GM10266 (cell line): Measurements from ENCODE around the gene TBC1D22A.

ENCODE experiments used
- DNase-seq: peaks from one replicate; pipeline ENCODE4 v3.0.0; 2012; ENCODE audit errors: extremely low spot score
- TF ChIP-seq, protein P1 (sequence below): IDR thresholded peaks from 2 replicates; pipeline ENCODE4 v1.5.1; 2012; ENCODE audit warnings: mild to moderate bottlenecking, low read depth; ENCODE audit not compliant: control insufficient read depth, insufficient read depth; ENCODE audit errors: missing control alignments

TBC1D22A gene

DNA sequence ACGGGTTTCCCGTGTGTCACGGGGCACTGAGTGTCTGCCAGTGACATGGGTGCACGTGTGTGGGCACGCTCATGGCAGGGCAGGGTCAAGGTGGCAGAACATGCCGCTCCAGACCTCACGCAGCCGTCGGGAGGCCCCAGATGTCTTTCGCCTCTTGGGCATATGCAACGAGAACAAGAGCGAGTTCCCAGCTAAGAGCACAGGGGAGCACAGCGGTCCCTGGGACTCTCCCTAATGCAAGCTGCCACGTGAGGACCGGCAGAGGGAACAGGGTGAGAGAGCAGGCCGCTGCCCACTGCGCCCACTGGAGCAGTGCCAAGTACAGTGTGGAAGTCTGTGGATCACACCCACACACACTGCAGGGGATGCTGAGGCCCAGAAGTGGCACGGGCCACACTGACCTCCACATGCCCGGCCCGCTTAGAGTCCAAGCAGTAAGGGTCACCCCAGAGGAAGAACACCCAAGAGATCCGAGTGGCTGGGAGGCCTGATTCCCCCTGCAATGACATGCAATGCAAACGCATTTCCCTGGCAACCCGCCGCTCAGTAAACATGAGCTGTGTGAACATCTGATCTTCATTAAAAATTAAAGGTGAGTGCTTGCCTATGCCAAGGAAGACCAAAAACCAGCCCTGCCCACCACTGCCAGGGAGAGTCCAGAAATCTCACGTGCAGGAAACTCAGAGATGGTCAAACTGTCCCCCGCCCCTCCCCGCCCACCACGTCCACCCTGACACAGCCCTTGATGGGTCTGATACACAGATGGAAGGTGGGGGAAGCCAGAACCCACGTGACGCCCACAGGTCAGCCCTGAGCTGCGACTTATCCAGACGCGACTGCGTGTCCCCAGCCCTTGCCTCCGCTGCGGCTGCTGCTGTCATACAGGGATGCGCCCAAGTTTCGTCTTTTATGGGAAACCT is 36.1 kb upstream of the TBC1D22A start:
- no peak for DNase-seq
- TF ChIP-seq, protein P1, sequence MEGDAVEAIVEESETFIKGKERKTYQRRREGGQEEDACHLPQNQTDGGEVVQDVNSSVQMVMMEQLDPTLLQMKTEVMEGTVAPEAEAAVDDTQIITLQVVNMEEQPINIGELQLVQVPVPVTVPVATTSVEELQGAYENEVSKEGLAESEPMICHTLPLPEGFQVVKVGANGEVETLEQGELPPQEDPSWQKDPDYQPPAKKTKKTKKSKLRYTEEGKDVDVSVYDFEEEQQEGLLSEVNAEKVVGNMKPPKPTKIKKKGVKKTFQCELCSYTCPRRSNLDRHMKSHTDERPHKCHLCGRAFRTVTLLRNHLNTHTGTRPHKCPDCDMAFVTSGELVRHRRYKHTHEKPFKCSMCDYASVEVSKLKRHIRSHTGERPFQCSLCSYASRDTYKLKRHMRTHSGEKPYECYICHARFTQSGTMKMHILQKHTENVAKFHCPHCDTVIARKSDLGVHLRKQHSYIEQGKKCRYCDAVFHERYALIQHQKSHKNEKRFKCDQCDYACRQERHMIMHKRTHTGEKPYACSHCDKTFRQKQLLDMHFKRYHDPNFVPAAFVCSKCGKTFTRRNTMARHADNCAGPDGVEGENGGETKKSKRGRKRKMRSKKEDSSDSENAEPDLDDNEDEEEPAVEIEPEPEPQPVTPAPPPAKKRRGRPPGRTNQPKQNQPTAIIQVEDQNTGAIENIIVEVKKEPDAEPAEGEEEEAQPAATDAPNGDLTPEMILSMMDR, result no peak

DNA sequence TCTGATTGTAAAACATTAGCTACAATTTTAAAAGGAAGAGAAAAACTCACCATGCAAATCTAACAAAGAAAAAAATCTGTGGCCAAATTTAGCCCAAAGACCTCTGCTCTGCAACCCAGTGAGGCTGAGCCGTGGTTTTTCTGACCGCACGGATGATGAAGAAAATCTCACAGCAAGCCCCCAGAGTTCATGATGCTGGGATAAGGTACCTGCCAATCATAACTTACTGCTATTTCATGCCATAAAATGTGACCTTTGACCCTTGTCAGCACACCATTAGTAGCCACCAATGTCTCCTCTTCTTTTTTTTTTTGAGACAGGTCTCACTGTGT is 35.5 kb upstream of the TBC1D22A start:
- TF ChIP-seq, protein P1, result no peak

DNA sequence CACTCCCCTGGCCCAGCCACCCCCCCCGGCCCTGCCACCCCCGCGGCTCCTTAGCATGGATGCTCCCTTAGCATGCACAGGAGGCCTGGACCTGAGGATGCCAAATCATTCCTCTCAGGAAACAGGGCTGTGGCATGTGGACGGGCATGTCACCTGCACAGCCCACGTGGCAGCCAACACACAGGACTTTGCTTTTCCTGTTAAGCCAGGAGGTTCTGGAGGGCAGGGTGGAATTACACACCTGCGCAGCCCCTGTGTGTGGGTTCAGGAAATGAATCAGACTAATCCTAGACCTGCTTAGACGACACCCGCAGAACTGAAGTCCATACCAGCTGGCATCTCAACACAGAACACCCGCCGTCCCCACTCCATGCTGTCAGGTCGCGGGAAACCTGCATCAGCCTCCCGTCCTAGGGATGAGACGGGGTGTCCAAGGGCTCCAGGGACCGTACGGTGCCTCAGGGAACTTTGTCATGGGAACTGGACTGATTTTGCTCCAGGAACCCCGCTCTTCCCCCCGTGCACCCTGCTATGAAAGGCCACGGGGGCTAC is 34.6 kb upstream of the TBC1D22A start:
- DNase-seq, result no peak
- TF ChIP-seq, protein P1, result no peak

More for the DNA sequence above, 35.5 kb upstream of the TBC1D22A start:
- no peak for DNase-seq

DNA sequence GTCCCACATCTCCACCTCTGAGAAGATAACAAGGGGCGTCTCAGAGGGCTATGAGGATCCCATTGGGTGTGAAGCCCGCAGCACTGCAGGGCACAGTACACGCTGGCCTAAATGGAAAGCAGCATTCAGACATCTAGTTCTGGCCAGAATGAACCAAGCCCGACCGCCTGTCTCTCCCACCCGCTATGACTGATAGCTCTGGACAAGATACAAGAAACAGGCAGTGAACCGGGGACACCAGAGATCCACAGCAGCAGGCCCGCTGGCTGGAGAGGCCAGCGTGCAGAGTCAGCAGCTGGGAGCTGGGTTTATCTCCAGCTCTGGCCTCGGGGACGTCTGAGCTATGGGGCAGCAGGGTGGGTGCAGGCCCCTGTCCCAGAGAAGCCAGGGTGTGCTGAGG is 34.0 kb upstream of the TBC1D22A start:
- TF ChIP-seq, protein P1, result no peak
- no peak for DNase-seq

DNA sequence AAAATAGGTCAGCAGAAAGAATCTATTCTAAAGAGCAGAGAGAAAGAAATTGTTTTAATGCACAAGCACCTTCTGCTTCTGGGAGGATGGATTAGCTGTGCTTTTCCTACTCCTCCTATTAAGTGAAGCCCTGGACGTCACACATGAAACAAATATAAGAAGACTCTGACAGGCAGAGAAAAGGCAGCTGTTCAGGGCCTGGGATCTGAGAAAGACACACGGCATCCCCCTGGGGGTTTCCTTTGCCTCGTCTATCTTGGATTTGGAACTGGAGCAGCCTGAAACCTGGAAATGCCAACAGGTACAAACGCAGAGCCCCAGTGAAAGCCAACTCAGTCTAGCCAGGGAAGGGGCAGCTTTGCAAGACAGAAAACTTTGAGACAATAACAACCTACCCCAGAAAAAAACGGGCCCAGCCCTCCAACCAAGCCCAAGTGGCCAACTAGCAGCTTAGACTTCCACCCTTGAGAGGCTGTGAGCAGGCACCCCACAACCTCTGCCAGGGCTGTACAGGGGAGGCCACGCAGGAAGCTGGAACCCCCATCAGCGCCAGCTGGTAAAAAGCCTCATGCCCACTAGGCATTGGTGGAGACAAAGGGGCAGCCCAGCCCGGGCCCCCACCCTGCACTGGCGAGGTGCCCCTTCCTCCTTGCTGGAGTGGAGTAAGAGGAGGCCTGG is 31.7 kb upstream of the TBC1D22A start:
- TF ChIP-seq, protein P1, result no peak
- no peak for DNase-seq

DNA sequence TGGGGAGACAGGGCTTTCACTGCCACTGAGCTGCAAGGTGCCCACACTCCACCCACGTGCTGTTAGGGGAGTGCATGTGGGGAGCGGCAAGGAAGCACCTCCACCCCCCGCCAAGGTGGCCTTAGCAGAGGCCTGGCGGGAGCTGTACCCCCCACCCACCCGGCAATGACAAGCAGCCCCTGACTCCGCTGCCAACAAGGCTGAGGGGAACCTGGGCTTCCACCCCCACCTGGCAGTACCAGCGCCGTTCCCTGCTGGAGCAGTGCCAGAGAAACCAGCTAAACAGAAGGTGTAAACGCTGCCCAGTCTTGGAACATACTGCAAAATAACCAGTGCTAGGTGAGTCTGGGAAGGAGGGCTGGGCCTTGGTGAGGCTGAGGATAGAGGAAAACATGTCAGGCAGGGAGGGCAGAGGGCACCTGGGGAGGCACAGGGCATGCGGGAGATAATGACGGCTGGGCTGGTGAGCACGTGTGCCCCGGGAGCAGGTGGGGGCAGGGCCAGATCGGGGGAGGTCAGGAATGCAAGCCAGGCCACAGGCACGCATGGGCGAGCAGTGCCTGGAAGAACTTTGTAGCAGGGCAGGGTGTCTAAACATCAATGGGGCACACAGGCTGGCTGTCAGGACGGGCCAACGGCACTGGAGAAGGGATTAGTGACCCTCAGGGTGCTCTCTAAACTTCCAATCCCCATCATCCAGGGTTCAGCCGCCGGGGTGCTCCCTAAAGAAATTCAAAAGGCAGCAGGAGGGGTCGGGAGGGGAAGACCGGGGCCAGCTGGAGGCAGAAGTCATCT is 31.0 kb upstream of the TBC1D22A start:
- no peak for DNase-seq
- TF ChIP-seq, protein P1, result no peak
